ENCODE data around the gene ZNF445.
"Not testable (repeated sequence)": the region's sequence is repeated elsewhere in the genome, so short reads cannot be mapped to it uniquely, and the experiment has no call there.

ZNF445 gene

DNA sequence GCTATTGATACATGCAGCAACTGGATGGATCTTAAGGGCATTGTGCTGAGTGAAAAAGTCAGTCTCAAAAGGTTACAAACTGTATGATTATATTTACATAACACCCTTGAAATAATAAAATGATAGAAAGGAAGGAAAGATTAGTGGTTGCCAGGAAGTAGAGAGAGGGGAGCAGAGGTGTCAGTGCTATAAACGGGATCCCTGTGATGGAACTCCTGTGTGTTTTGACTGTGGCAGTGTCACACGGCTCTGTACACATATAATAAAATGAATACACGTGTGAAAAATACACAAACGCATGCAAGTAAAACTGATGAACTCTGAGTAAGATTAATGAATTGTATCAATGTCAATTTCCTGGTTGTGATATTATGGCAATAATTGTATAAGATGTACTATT is 78.6 kb downstream of the ZNF445 start:
- no peak for DNase-seq (ENCODE audit: low read depth)

- DNase-seq (ENCODE audit: low read depth), result not testable (repeated sequence)
These were observed 79.2 kb downstream of the ZNF445 start for GRCh38 chr3:44398271-44398670.

GRCh38 chr3:44396200-44397171 is 81.0 kb downstream of the ZNF445 start:
- no peak for DNase-seq (ENCODE audit: low read depth)

DNA sequence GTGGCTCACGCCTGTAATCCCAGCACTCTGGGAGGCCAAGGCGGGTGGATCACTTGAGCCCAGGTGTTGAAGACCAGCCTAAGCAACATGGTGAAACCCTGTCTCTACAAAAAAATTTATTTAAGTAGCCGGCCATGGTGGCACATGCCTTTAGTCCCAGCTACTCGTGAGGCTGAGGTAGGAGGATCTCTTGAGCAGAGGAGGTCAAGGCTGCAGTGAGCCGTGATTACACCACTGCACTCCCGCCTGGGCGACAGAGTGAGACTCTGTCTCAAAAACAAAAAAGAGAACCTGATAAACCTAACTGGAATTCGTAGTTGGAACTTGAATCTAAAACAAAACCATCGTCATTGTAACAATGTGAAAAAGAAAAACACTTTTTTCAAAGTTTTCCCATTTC is 81.8 kb downstream of the ZNF445 start:
- no peak for DNase-seq (ENCODE audit: low read depth)

DNA sequence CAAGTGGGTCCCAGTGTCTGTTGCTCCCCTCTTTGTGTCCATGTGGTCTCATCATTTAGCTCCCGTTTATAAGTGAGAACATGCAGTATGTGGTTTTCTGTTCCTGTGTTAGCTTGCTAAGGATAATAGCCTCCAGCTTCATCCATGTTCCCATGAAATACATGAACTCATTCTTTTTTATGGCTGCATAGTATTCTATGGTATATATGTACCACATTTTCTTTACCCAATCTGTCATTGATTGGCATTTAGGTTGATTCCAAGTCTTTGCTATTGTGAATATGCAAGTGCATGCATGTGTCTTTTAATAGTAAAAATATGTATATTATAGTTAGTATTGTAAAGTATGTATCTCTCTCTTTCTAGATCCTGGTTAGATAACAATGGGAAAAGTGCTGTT is 85.0 kb downstream of the ZNF445 start:
- no peak for DNase-seq (ENCODE audit: low read depth)

DNA sequence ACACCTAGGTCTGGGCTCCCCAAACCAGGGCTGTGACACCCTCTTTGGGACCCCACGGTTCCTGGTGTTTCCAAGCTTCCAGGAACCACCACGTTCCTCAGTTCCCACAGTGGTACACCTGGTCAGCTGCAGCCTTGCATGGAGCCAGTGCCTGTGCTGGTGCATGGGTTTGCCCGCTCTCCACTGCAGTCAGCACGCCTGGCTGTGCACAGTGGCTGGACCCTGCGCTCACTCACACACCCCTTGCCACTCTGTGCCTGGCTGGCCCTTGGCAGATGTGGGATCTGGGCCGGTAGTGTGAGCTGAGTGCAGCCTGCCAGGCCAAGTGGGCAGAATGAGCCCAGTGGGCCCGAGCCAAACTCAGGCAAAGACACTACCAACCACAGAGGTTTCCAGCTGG is 90.1 kb downstream of the ZNF445 start:
- no peak for DNase-seq (ENCODE audit: low read depth)
